ENCODE data around the gene FAAH2. TPM values are rescaled to one million over a fixed set of nuclear protein-coding genes. Genes with fewer than 3 reads are reported as not detected.
"Not testable (repeated sequence)": the region's sequence is repeated elsewhere in the genome, so short reads cannot be mapped to it uniquely, and the experiment has no call there.

Gene FAAH2
- 0.74 TPM for polyA plus RNA-seq (ENCODE audit: insufficient read length)

GRCh38 chrX:57286507-57287251, at the start of gene FAAH2:
TSS of gene FAAH2 (plus strand) at chrX:57286706. CDS start at chrX:57286826, 120 bp downstream.
- no peak for DNase-seq

GRCh38 chrX:57241967-57242366, 44.5 kb upstream of the FAAH2 start:
- DNase-seq, result no peak

- DNase-seq, result no peak
Measured at GRCh38 chrX:57251965-57252364, 34.5 kb upstream of the FAAH2 start.

- no peak for DNase-seq
Measured at GRCh38 chrX:57265126-57265525, 21.4 kb upstream of the FAAH2 start.

- DNase-seq, result no peak
Measured at GRCh38 chrX:57266275-57266674, 20.2 kb upstream of the FAAH2 start.

- DNase-seq, result no peak
Measured at GRCh38 chrX:57266871-57267270, 19.6 kb upstream of the FAAH2 start.

GRCh38 chrX:57267308-57267707, 19.2 kb upstream of the FAAH2 start:
- DNase-seq, result no peak

GRCh38 chrX:57270980-57271379, 15.5 kb upstream of the FAAH2 start:
- DNase-seq, result no peak

- DNase-seq, result no peak
Measured at GRCh38 chrX:57282568-57282967, 3.9 kb upstream of the FAAH2 start.

GRCh38 chrX:57285001-57285400, 1.5 kb upstream of the FAAH2 start:
- DNase-seq, result no peak

- no peak for DNase-seq
Measured at GRCh38 chrX:57289089-57289488, 2.6 kb downstream of the FAAH2 start.

GRCh38 chrX:57294961-57295360, 8.5 kb downstream of the FAAH2 start:
- DNase-seq, result no peak

GRCh38 chrX:57295679-57296078, 9.2 kb downstream of the FAAH2 start:
- DNase-seq, result not testable (repeated sequence)

- DNase-seq, result no peak
Measured at GRCh38 chrX:57313583-57314215, 27.2 kb downstream of the FAAH2 start.

- no peak for DNase-seq
Measured at GRCh38 chrX:57329008-57329407, 42.5 kb downstream of the FAAH2 start.

- not testable (repeated sequence) for DNase-seq
Measured at GRCh38 chrX:57335790-57336189, 49.3 kb downstream of the FAAH2 start.

- no peak for DNase-seq
Measured at GRCh38 chrX:57353472-57354132, 67.1 kb downstream of the FAAH2 start.

- no peak for DNase-seq
Measured at GRCh38 chrX:57364145-57364544, 77.6 kb downstream of the FAAH2 start.

GRCh38 chrX:57366430-57366829, 79.9 kb downstream of the FAAH2 start:
- DNase-seq, result no peak

- peak; percentile 13 for DNase-seq
Measured at GRCh38 chrX:57367649-57368048, 81.1 kb downstream of the FAAH2 start.

- no peak for DNase-seq
Measured at GRCh38 chrX:57368158-57368557, 81.7 kb downstream of the FAAH2 start.

GRCh38 chrX:57379296-57379695, 92.8 kb downstream of the FAAH2 start:
- DNase-seq, result no peak

GRCh38 chrX:57380026-57380796, 93.7 kb downstream of the FAAH2 start:
- no peak for DNase-seq

Measured in hindlimb muscle (tissue), 1 donor.